ENCODE data around the gene TPRN.
"Not testable (repeated sequence)": the region's sequence is repeated elsewhere in the genome, so short reads cannot be mapped to it uniquely, and the experiment has no call there.

The TPRN gene

DNA sequence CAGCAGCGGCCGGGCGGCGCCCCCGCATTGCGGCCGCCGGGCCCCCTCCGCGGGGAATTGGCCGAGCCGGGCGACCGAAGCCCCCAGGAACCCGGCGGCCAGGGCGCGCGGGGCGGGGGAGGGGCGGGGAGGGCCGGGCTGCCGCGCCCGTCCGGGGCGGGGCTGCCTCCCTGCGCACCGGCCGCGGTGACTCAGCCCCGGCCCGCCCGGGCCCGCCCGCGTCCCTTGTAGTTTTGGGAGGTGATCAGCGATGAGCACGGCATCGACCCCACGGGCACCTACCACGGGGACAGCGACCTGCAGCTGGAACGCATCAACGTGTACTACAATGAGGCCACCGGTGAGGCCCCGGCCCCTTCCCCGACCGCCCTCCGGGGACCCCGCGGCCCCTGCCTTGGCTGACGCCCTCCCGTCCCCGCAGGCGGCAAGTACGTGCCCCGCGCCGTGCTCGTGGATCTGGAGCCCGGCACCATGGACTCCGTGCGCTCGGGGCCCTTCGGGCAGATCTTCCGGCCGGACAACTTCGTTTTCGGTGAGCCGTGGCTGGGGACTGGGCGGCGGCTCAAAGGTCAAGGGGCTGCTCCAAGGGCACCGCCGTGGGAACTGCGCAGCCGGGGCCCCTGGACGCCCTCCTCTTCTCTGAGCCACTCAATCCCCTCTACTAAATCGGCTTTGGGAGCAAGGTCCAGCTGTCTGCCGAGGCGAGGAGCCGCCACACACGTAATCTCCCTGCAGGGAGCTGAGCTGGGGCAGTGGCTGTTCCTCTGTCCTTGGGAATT is 41.1 kb upstream of the TPRN start:
- no peaks in the 10 kb centered on the region for H3K9me3 ChIP-seq (ENCODE audit: control insufficient read depth in 2 of 2, low read length in 2 of 2)
- peak overlapping the region; percentile 68 to 75 for H3K9ac ChIP-seq (ENCODE audit: low read length in 2 of 2)
- H3K27me3 ChIP-seq (ENCODE audit: control insufficient read depth in 1 of 2, insufficient read depth in 2 of 2, low read length in 2 of 2), result no peaks in the 10 kb centered on the region
- H3K4me3 ChIP-seq (ENCODE audit: low read length in 2 of 2), result peak overlapping the region; percentile 79 to 84
- H3K27ac ChIP-seq (ENCODE audit: low read length), result peak overlapping the region; percentile 75
- peaks cover 46% of the 10 kb centered on the region for H3K4me1 ChIP-seq (ENCODE audit: control insufficient read depth, insufficient read depth, low read length)
- H3K36me3 ChIP-seq (ENCODE audit: control insufficient read depth in 2 of 2, insufficient read depth in 2 of 2, low read length in 2 of 2), result peaks cover 10 to 16% of the 10 kb centered on the region in 2 donors

DNA sequence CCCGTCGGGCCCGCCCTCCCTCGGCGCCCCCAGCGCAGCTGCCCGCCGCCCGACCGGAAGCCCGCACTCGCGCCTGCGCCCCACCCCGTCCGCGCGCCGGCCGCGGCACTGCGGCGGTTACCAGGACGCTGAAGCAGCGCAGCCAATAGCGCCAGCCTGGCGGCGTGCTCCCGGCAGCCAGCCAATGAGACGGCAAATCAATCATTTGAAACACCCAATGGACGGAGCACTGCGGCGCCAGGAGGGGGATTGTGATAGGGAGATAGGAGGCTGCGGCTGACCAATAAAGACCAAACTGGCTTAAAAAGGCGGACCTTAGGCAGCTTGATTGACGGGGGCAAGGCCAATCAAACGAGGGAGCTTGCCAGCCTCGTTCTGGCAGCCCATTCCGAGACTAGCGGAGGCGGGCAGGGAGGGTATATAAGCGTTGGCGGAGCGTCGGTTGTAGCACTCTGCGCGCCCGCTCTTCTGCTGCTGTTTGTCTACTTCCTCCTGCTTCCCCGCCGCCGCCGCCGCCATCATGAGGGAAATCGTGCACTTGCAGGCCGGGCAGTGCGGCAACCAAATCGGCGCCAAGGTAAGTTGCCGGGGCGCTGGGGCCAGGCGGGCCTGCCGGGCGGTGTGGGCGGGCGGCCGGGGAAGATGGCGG is 40.4 kb upstream of the TPRN start, which contains the start of gene TUBB4B:
Gene TUBB4B (plus strand): TSS at position 447 of the 649 bp plus-strand sequence. CDS start 74 bp downstream, at position 521.
- Histone ChIP-seq H3K4me3 (ENCODE audit: low read length in 2 of 2) (peak within 1 kb of the TSS; percentile 79 to 84), H3K9ac (ENCODE audit: low read length in 2 of 2) (peak within 1 kb of the TSS; percentile 71 to 75), H3K9me3 (ENCODE audit: control insufficient read depth in 2 of 2, low read length in 2 of 2) (no peaks in the 10 kb centered on the region), H3K36me3 (ENCODE audit: control insufficient read depth in 2 of 2, insufficient read depth in 2 of 2, low read length in 2 of 2) (peaks cover 10 to 16% of the 10 kb centered on the region in 2 donors), H3K4me1 (ENCODE audit: control insufficient read depth, insufficient read depth, low read length) (peaks cover 53% of the 10 kb centered on the region), H3K27me3 (ENCODE audit: control insufficient read depth in 1 of 2, insufficient read depth in 2 of 2, low read length in 2 of 2) (no peaks in the 10 kb centered on the region), H3K27ac (ENCODE audit: low read length) (peak within 1 kb of the TSS; percentile 88)

DNA sequence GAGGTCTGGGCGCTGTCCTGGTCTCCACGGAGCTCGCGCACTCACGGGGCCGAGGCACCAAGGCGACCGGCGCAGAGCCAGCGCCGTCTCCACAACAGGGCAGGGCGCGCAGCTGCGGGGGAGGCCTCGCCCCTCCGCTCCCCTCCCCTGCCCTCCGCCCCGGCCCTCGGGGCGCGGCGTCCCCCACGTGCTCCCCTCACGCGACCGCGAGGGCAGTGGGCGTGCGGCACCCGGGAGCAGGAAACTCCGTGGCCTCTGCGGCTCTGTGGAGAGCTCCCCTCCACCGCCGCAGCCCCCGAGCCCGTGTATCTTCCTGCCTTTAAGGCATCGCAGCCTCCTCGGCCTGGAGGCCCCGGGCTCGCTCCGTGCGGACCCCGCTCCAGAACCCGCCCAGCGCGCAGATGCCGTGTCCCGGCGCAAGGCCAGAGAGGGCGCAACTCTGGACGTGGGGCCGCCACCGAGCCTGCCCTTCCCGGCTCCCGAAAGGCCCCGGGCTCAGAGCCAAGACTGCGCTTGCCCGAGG is 39.8 kb upstream of the TPRN start:
- Histone ChIP-seq H3K27ac (ENCODE audit: low read length) (peak overlapping the region; percentile 88), H3K9ac (ENCODE audit: low read length in 2 of 2) (peak overlapping the region; percentile 66 to 71), H3K27me3 (ENCODE audit: control insufficient read depth in 1 of 2, insufficient read depth in 2 of 2, low read length in 2 of 2) (peaks cover 0 to 2% of the 10 kb centered on the region in 2 donors), H3K4me1 (ENCODE audit: control insufficient read depth, insufficient read depth, low read length) (peaks cover 57% of the 10 kb centered on the region), H3K36me3 (ENCODE audit: control insufficient read depth in 2 of 2, insufficient read depth in 2 of 2, low read length in 2 of 2) (peaks cover 10 to 16% of the 10 kb centered on the region in 2 donors), H3K9me3 (ENCODE audit: control insufficient read depth in 2 of 2, low read length in 2 of 2) (no peaks in the 10 kb centered on the region), H3K4me3 (ENCODE audit: low read length in 2 of 2) (peak overlapping the region; percentile 69 to 84)

DNA sequence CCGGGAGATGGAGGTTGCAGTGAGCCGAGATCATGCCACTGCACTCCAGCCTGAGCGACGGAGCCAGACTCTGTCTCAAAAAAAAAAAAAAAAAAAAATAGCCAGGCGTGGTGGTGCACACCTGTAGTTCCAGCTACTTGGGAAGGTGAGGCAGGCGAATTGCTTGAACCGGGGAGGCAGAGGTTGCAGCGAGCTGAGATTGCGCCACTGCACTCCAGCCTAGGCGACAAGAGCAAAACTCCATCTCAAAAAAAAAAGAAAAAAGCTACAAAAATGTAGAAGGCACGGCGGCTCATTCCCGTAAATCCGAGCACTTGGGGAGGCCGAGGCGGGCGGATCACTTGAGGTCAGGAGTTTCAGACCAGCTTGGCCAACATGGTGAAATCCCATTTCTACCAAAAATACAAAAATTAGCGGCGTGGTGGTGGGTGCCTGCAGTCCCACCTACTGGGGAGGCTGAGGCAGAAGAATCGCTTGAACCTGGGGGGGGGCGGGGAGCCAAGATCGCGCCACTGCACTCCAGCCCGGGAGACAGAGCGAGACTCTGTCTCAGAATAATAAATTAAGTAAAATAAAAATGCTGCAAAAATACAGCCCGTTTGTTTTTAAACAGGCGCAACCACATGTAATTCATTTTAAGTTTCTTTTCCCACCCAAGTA is 39.1 kb upstream of the TPRN start:
- Histone ChIP-seq H3K9ac (ENCODE audit: low read length in 2 of 2) (peak overlapping the region; percentile 29 to 66), H3K4me1 (ENCODE audit: control insufficient read depth, insufficient read depth, low read length) (peaks cover 57% of the 10 kb centered on the region), H3K36me3 (ENCODE audit: control insufficient read depth in 2 of 2, insufficient read depth in 2 of 2, low read length in 2 of 2) (peaks cover 10 to 16% of the 10 kb centered on the region in 2 donors), H3K4me3 (ENCODE audit: low read length in 2 of 2) (peak overlapping the region; percentile 69 to 84), H3K27ac (ENCODE audit: low read length) (peak overlapping the region; percentile 88)
- H3K27me3 ChIP-seq (ENCODE audit: control insufficient read depth in 1 of 2, insufficient read depth in 2 of 2, low read length in 2 of 2); H3K9me3 ChIP-seq (ENCODE audit: control insufficient read depth in 2 of 2, low read length in 2 of 2): not testable (repeated sequence)

DNA sequence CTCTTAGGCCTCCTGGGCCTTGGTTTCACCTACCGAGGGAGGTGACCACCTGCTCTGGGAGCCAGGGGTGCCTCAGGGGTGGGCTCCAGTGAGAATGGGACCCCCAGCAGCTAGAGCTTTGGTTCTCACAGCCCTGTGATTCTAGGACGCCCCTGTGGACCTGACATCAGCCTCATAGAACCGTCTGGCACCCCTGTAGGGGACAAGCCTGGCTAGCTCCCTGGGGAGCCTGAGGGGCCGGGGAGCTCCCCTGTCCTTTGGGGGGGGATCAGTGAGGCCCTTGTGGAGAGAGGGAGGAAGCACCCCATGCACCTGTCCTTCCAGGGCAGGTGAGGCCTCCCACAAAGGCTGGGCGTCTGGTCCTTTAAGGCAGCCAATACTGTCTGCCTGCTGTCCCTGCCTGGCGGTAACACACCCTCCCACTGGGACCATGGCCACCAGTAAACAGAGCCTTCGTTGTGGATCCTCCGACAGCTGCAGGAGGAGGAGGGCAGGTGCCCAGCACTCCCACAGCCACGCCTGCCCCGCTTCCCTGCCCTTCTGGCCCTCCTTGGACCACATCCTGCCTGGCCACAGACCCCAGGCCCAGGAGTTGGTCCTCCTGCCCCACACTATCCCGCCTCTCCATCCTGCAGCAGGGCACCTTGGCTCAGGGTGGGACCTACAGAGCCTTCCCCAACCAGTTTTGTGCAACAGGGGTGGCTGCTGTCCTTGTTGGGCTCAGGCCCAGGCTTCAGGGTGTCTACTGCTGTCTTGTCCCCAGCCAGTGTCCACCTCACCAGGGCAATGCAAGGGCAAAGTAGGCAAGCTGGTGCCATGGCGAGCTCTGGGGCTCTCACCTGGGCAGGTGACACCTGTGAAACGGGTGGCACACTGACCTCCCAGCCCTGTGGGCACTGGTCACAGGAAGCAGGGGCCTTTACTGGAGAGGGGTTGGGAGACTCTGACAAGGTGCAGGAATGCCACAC is 37.5 kb upstream of the TPRN start:
- Histone ChIP-seq H3K9ac (ENCODE audit: low read length in 2 of 2) (no peak overlapping the region), H3K27me3 (ENCODE audit: control insufficient read depth in 1 of 2, insufficient read depth in 2 of 2, low read length in 2 of 2) (peaks cover 9 to 15% of the 10 kb centered on the region in 2 donors), H3K9me3 (ENCODE audit: control insufficient read depth in 2 of 2, low read length in 2 of 2) (no peaks in the 10 kb centered on the region), H3K27ac (ENCODE audit: low read length) (no peak overlapping the region), H3K36me3 (ENCODE audit: control insufficient read depth in 2 of 2, insufficient read depth in 2 of 2, low read length in 2 of 2) (peaks cover 6 to 10% of the 10 kb centered on the region in 2 donors), H3K4me1 (ENCODE audit: control insufficient read depth, insufficient read depth, low read length) (peaks cover 47% of the 10 kb centered on the region), H3K4me3 (ENCODE audit: low read length in 2 of 2) (no peak overlapping the region)

DNA sequence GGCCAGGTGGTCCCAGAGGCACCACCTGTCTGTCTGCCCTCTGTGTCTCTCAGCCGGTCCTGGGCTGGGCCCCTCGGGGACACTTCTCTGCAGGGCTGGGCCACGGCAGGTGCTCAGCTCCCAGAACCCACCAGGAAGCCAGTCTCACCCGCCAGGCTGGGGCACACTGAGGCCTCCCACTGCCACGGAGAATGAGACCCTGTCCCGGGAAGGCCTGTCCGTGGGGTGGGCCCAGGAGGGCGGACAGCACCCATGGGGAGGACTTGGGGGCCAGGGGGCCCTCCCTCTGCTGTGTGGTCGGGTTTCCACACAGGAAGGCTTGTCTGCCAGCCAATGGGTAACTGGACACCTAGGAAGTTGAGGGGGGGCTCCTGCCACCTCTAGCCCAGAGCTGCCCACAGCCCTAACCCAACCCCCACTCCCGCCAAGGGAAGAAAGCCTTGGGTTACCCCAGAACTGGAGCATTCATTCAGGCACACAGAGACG is 36.4 kb upstream of the TPRN start:
- Histone ChIP-seq H3K27ac (ENCODE audit: low read length) (no peak overlapping the region), H3K36me3 (ENCODE audit: control insufficient read depth in 2 of 2, insufficient read depth in 2 of 2, low read length in 2 of 2) (peaks cover 0 to under 1% of the 10 kb centered on the region in 2 donors), H3K4me1 (ENCODE audit: control insufficient read depth, insufficient read depth, low read length) (peaks cover 37% of the 10 kb centered on the region), H3K9ac (ENCODE audit: low read length in 2 of 2) (no peak overlapping the region), H3K9me3 (ENCODE audit: control insufficient read depth in 2 of 2, low read length in 2 of 2) (no peaks in the 10 kb centered on the region), H3K4me3 (ENCODE audit: low read length in 2 of 2) (peak overlapping the region in 1 of 2 donors; percentile 35), H3K27me3 (ENCODE audit: control insufficient read depth in 1 of 2, insufficient read depth in 2 of 2, low read length in 2 of 2) (peaks cover 17% of the 10 kb centered on the region in 2 donors)

DNA sequence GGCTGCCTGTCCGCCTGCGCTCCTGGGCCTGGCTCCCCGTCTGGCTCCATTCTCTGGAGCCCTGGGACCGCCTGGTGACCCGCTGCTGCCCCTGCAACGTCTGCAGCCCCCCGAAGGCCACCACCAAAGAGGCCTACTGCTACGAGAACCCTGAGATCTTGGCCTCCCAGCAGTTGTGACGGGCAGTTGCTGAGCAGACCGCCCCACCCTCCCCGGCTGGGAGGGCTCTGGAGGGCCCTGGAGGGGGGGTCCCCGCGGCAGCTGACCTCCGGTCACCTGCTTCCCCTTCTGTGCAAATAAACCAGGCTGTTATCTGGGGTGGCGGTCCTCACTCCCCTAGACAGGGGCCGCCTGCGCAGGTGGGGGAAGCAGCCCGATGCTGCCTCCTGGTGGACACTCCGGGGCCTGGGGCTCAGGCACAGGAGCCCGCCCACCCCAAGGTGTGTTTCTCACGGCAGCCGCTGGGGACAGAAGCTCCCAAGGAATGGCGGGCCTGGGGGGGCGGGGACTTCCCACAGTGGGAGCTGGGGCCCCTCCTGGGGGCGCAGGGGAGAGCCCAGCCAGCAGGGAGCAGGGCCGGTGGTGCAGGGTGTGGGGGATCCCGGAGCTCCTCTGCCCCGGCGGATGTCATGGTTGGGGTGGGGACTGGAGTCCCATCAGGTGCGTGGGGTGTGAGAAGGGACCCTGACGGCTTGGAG is 35.8 kb upstream of the TPRN start:
- Histone ChIP-seq H3K27me3 (ENCODE audit: control insufficient read depth in 1 of 2, insufficient read depth in 2 of 2, low read length in 2 of 2) (peaks cover 22 to 23% of the 10 kb centered on the region in 2 donors), H3K27ac (ENCODE audit: low read length) (no peak overlapping the region), H3K9ac (ENCODE audit: low read length in 2 of 2) (peak overlapping the region; percentile 21 to 22), H3K4me1 (ENCODE audit: control insufficient read depth, insufficient read depth, low read length) (peaks cover 33% of the 10 kb centered on the region), H3K36me3 (ENCODE audit: control insufficient read depth in 2 of 2, insufficient read depth in 2 of 2, low read length in 2 of 2) (no peaks in the 10 kb centered on the region), H3K9me3 (ENCODE audit: control insufficient read depth in 2 of 2, low read length in 2 of 2) (no peaks in the 10 kb centered on the region), H3K4me3 (ENCODE audit: low read length in 2 of 2) (peak overlapping the region; percentile 51 to 60)

DNA sequence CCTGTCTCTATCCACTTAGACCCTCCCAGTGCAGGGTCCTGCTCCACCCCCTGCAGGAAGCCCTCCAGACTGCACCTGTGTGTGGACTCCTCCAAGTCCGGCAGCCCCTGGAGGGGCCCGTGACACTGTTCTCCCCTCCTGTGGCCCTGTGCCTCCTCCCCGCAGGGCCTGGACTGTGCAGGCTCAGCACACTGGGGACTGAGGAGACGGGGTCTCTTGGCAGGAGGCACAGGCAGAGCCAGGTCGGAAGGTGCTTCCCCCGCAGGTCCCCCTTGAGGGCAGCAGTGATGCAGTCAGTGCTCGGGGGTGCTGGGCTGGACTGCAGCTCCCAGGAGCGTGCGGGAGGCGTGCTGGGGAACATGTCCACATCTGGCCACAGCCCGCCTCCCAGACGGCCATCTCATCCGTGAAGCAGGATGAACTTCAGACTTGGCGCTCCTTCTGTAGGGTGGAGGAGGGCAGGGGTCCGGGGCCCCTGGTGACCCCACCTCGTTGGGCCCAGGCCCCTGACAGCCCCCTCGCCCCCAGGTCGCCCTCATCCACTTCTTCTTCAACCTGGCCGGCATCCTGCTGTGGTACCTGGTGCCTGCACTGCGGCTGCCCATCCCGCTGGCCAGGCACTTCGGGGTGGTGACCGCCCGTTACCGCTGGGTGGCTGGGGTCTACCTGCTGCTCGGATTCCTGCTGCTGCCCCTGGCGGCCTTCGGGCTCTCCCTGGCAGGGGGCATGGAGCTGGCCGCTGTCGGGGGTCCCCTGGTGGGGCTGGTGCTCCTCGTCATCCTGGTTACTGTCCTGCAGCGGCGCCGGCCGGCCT is 35.1 kb upstream of the TPRN start:
- Histone ChIP-seq H3K4me3 (ENCODE audit: low read length in 2 of 2) (peak overlapping the region; percentile 51 to 60), H3K9ac (ENCODE audit: low read length in 2 of 2) (peak overlapping the region in 1 of 2 donors; percentile 22), H3K27me3 (ENCODE audit: control insufficient read depth in 1 of 2, insufficient read depth in 2 of 2, low read length in 2 of 2) (peaks cover 27 to 30% of the 10 kb centered on the region in 2 donors), H3K36me3 (ENCODE audit: control insufficient read depth in 2 of 2, insufficient read depth in 2 of 2, low read length in 2 of 2) (no peaks in the 10 kb centered on the region), H3K9me3 (ENCODE audit: control insufficient read depth in 2 of 2, low read length in 2 of 2) (no peaks in the 10 kb centered on the region), H3K27ac (ENCODE audit: low read length) (no peak overlapping the region), H3K4me1 (ENCODE audit: control insufficient read depth, insufficient read depth, low read length) (peaks cover 33% of the 10 kb centered on the region)

Data from stomach smooth muscle (tissue), 2 donors.